HG03045 (cell line): ENCODE data around the gene ADAMTS13.
"Not testable (repeated sequence)": the region's sequence is repeated elsewhere in the genome, so short reads cannot be mapped to it uniquely, and the experiment has no call there.

Experiments used
- ATAC-seq: cut with Tn5 transposase; IDR thresholded peaks from one replicate; pipeline ENCODE4 v1.9.1; 2021; ENCODE audit warnings: mild to moderate bottlenecking, moderate library complexity; ENCODE audit not compliant: unreplicated experiment

ADAMTS13 gene

GRCh38 chr9:133423216-133423615 is 1.0 kb downstream of the ADAMTS13 start:
- ATAC-seq, result no peak

GRCh38 chr9:133424187-133424586 is 2.0 kb downstream of the ADAMTS13 start:
- no peak for ATAC-seq

- ATAC-seq, result no peak
These were observed 3.0 kb downstream of the ADAMTS13 start for GRCh38 chr9:133425049-133425632.

GRCh38 chr9:133426011-133426410 is 3.8 kb downstream of the ADAMTS13 start:
- ATAC-seq, result no peak

- no peak for ATAC-seq
These were observed 5.6 kb downstream of the ADAMTS13 start for GRCh38 chr9:133427658-133428348.

GRCh38 chr9:133428617-133429101 is 6.5 kb downstream of the ADAMTS13 start:
- ATAC-seq, result no peak

- ATAC-seq, result no peak
These were observed 7.0 kb downstream of the ADAMTS13 start for GRCh38 chr9:133429214-133429613.

- no peak for ATAC-seq
These were observed 7.5 kb downstream of the ADAMTS13 start for GRCh38 chr9:133429641-133430161.

- ATAC-seq, result no peak
These were observed 8.1 kb downstream of the ADAMTS13 start for GRCh38 chr9:133430244-133430643.

- ATAC-seq, result no peak
These were observed 11.2 kb downstream of the ADAMTS13 start for GRCh38 chr9:133433351-133433843.

- no peak for ATAC-seq
These were observed 14.5 kb downstream of the ADAMTS13 start for GRCh38 chr9:133436681-133437080.

- ATAC-seq, result no peak
These were observed 15.8 kb downstream of the ADAMTS13 start for GRCh38 chr9:133437753-133438531.

- no peak for ATAC-seq
These were observed 17.2 kb downstream of the ADAMTS13 start for GRCh38 chr9:133439337-133439736.

GRCh38 chr9:133440874-133441273 is 18.7 kb downstream of the ADAMTS13 start:
- ATAC-seq, result no peak

- ATAC-seq, result no peak
These were observed 19.4 kb downstream of the ADAMTS13 start for GRCh38 chr9:133441571-133441970.

GRCh38 chr9:133443248-133443647 is 21.1 kb downstream of the ADAMTS13 start:
- no peak for ATAC-seq

GRCh38 chr9:133443982-133444381 is 21.8 kb downstream of the ADAMTS13 start:
- no peak for ATAC-seq

- no peak for ATAC-seq
These were observed 23.3 kb downstream of the ADAMTS13 start for GRCh38 chr9:133445293-133445969.

GRCh38 chr9:133448487-133448972 is 26.4 kb downstream of the ADAMTS13 start:
- ATAC-seq, result no peak

- no peak for ATAC-seq
These were observed 27.6 kb downstream of the ADAMTS13 start for GRCh38 chr9:133449760-133450159.

GRCh38 chr9:133451865-133452264 is 29.7 kb downstream of the ADAMTS13 start:
- ATAC-seq, result not testable (repeated sequence)
